GM12878 (cell line): Measurements from ENCODE around the gene SERPINE2. TPM values are rescaled to one million over a fixed set of nuclear protein-coding genes. Genes with fewer than 3 reads are reported as not detected.

Source experiments
- ATAC-seq: fragments of 200-7000 bp; cut with Tn5 transposase; 3 replicates; pipeline ENCODE4 v1.9.1; 2020; ENCODE audit warnings: mild to moderate bottlenecking, moderate library complexity
- BruUV-seq: library from RNA; stranded (reverse); fragments of 400-500 nt; replicated peaks from 2 replicates; lab custom pipeline; 2021; lab: Mats Ljungman, UMichigan
- CTCF ChIA-PET: fragments of 300-600 bp; sonication (Branson Sonifier 250); formaldehyde crosslinking; extraction: SDS; loops from one replicate; lab custom pipeline; 2021; ENCODE audit warnings: inconsistent platforms; lab: Yijun Ruan, JAX
- POLR2A ChIA-PET: fragments of 350-600 bp; formaldehyde crosslinking; extraction: SDS; loops from one replicate; lab custom pipeline; 2021; ENCODE audit warnings: inconsistent platforms; lab: Charles Lee
- RAD21 ChIA-PET: fragments of 300-600 bp; sonication (Branson Sonifier 250); formaldehyde crosslinking; loops from one replicate; lab custom pipeline; 2023; ENCODE audit warnings: antibody characterized with exemption; ENCODE audit not compliant: unreplicated experiment; lab: Charles Lee
- SMC1A ChIA-PET: fragments of 300-600 bp; sonication (Branson Sonifier 250); formaldehyde crosslinking; loops from one replicate; lab custom pipeline; 2023; ENCODE audit not compliant: unreplicated experiment, uncharacterized antibody; lab: Charles Lee
- DNase-seq: peaks from one replicate; pipeline ENCODE4 v3.0.0-alpha.2; 2011; ENCODE audit warnings: low read depth, low spot score
- FAIRE-seq: peaks from 3 replicates; lab custom pipeline; 2011; peaks lifted over from hg19 to GRCh38; lab: Jason Lieb, UNC
- H2AFZ ChIP-seq: 2 replicates; pipeline ENCODE4 v1.6.0; 2011; ENCODE audit warnings: low read depth, low read length, control low read depth; ENCODE audit not compliant: control insufficient read depth
- H3K27ac ChIP-seq: 2 replicates; pipeline ENCODE4 v1.5.1; 2011; ENCODE audit warnings: control low read depth; ENCODE audit not compliant: control insufficient read depth, insufficient read depth
- H3K27me3 ChIP-seq, 2 experiments: replicated peaks in 1 of 2; 2 replicates each; pipeline versions ENCODE4 v1.6.0 to v1.6.1; 2011; ENCODE audit warnings: low read length in 1 of 2; ENCODE audit not compliant: control insufficient read depth in 2 of 2, insufficient read depth in 2 of 2
- H3K36me3 ChIP-seq, 2 experiments: 2 replicates each; pipeline ENCODE4 v1.5.1; 2011; ENCODE audit warnings: low read length in 1 of 2; ENCODE audit not compliant: control insufficient read depth in 2 of 2, insufficient read depth in 2 of 2
- H3K4me1 ChIP-seq: 2 replicates; pipeline ENCODE4 v1.6.1; 2011; ENCODE audit warnings: mild to moderate bottlenecking, low read length, moderate library complexity, mixed read lengths; ENCODE audit not compliant: control insufficient read depth, insufficient read depth
- H3K4me2 ChIP-seq: 2 replicates; pipeline ENCODE4 v1.6.0; 2011; ENCODE audit warnings: control low read depth; ENCODE audit not compliant: control insufficient read depth, insufficient read depth
- H3K4me3 ChIP-seq: fragments of 200-600 bp; sonication (generic); 2 replicates; pipeline ENCODE4 v1.5.1; 2016
- H3K79me2 ChIP-seq: 2 replicates; pipeline ENCODE4 v1.6.0; 2011; ENCODE audit warnings: low read length; ENCODE audit not compliant: control insufficient read depth, insufficient read depth
- H3K9ac ChIP-seq: 2 replicates; pipeline ENCODE4 v1.8.0; 2011; ENCODE audit warnings: low read length, control low read depth, mixed read lengths; ENCODE audit not compliant: control insufficient read depth, insufficient read depth
- H3K9me3 ChIP-seq: replicated peaks from 3 replicates; pipeline ENCODE4 v1.5.1; 2011; ENCODE audit warnings: mild to moderate bottlenecking, low read length; ENCODE audit not compliant: control insufficient read depth, insufficient read depth
- H4K20me1 ChIP-seq: 2 replicates; pipeline ENCODE4 v1.6.0; 2011; ENCODE audit not compliant: control insufficient read depth, insufficient read depth
- BCLAF1 ChIP-seq: fragments of 450-650 bp; IDR thresholded peaks from 2 replicates; pipeline ENCODE4 v1.6.1; 2017; ENCODE audit warnings: antibody characterized with exemption, mild to moderate bottlenecking, moderate library complexity
- BRCA1 ChIP-seq: IDR thresholded peaks from 2 replicates; pipeline ENCODE4 v1.6.1; 2011; ENCODE audit warnings: low read depth, low read length, improper control_type of control experiment
- CUX1 ChIP-seq: IDR thresholded peaks from 2 replicates; pipeline ENCODE4 v1.6.1; 2012; ENCODE audit warnings: improper control_type of control experiment, low read depth, low read length; ENCODE audit not compliant: insufficient replicate concordance
- FOXM1 ChIP-seq: IDR thresholded peaks from 2 replicates; pipeline ENCODE4 v1.6.1; 2012; ENCODE audit warnings: low read depth, mild to moderate bottlenecking, inconsistent platforms, low read length, moderate library complexity
- GATAD2B ChIP-seq: fragments of 450-650 bp; conservative IDR thresholded peaks from 2 replicates; pipeline ENCODE4 v1.6.1; 2017; ENCODE audit warnings: low read depth, mild to moderate bottlenecking, moderate library complexity
- JUND ChIP-seq: IDR thresholded peaks from 2 replicates; pipeline ENCODE4 v1.6.1; 2012; ENCODE audit warnings: low read depth, mild to moderate bottlenecking, low read length, improper control_type of control experiment, moderate library complexity
- NR2C1 ChIP-seq: fragments of 450-650 bp; IDR thresholded peaks from 2 replicates; pipeline ENCODE4 v1.6.1; 2017; ENCODE audit warnings: antibody characterized with exemption, mild to moderate bottlenecking, moderate library complexity
- POLR2AphosphoS2 ChIP-seq: IDR thresholded peaks from 2 replicates; pipeline ENCODE4 v1.6.1; 2011; ENCODE audit warnings: low read depth, mild to moderate bottlenecking, low read length, improper control_type of control experiment, moderate library complexity
- RFX5 ChIP-seq: IDR thresholded peaks from 2 replicates; pipeline ENCODE4 v1.6.1; 2011; ENCODE audit warnings: low read depth, low read length, improper control_type of control experiment
- SMAD5 ChIP-seq: IDR thresholded peaks from 2 replicates; pipeline ENCODE4 v1.6.1; 2016; ENCODE audit warnings: antibody characterized with exemption, low read depth
- WRNIP1 ChIP-seq: IDR thresholded peaks from 2 replicates; pipeline ENCODE4 v1.6.1; 2011; ENCODE audit warnings: low read depth, low read length, improper control_type of control experiment, borderline replicate concordance
- ZNF274 ChIP-seq: IDR thresholded peaks from one replicate; pipeline ENCODE4 v1.8.0; 2011; ENCODE audit not compliant: insufficient read length, insufficient read depth
- ZNF592 ChIP-seq: fragments of 450-650 bp; IDR thresholded peaks from 2 replicates; pipeline ENCODE4 v1.6.1; 2017; ENCODE audit warnings: mild to moderate bottlenecking, moderate library complexity
- WGBS: methylation state at CpG from one replicate; pipeline ENCODE4 v1.1.6; 2016; ENCODE audit warnings: low lambda C conversion rate; ENCODE audit not compliant: insufficient replicate concordance, insufficient coverage; ENCODE audit errors: missing lambda C conversion rate; 5-methylcytosine and 5-hydroxymethylcytosine counted together
- in situ Hi-C: fragments of 300-500 bp; cut with MboI; formaldehyde crosslinking; loops from 9 replicates; pipeline ENCODE4 v1.14.3; 2018; ENCODE audit warnings: mixed read lengths
- intact Hi-C: fragments of 100-400 bp; cut with micrococcal nuclease; formaldehyde crosslinking; loops from one replicate; pipeline ENCODE4 v1.14.2; 2022; ENCODE audit not compliant: unreplicated experiment
- polyA plus RNA-seq, 11 experiments: library from polyadenylated mRNA; depleted of rRNA in 4 of 11; unstranded in 6 of 11; stranded (reverse) in 5 of 11; fragments of >200 nt; fragmentation: Nextera tagmentation in 4 of 11; fragmentation: Illumina TruSeq in 1 of 11; extraction: Ambion mirVana in 4 of 11; extraction: Trizol in 1 of 11; gene quantifications; 1 replicate in 1 of 11; 2 replicates in 10 of 11; pipeline versions ENCODE4 v1.2.1 to v1.2.3, GENCODE V29; 2011 to 2016; ENCODE audit warnings: inconsistent platforms in 2 of 11, missing spikeins in 2 of 11, low read depth in 1 of 11
- total RNA-seq, 4 experiments: library from RNA; depleted of rRNA in 3 of 4; stranded (reverse); fragments of >200 nt in 3 of 4; fragmentation: Illumina TruSeq in 1 of 4; extraction: Trizol in 1 of 4; gene quantifications; 2 replicates each; pipeline versions ENCODE4 v1.2.1 to v1.2.3, GENCODE V29; 2013 to 2021

The SERPINE2 gene
- total and polyA plus RNA-seq, 10 of the 15 experiments (the other 5 are each of a cell fraction or from before 2014, with no cell fraction given), result 0.18 to 1.7 (median 0.39) TPM

GRCh38 chr2:224029876-224030275 is 9.2 kb downstream of the SERPINE2 start:
- Histone ChIP-seq H3K27me3 (peaks cover 0 to 2% of the 10 kb centered on the region in 2 experiments; a peak in 2 of 4 replicates), H3K36me3 (no peaks in the 10 kb centered on the region), H3K4me3 (no peak overlapping the region), H3K27ac (no peak overlapping the region), H3K4me1 (no peaks in the 10 kb centered on the region; the same call in 1 of the 2 replicates), H2AFZ (no peak overlapping the region), H3K79me2 (no peaks in the 10 kb centered on the region), H3K4me2 (no peak overlapping the region), H3K9ac (no peak overlapping the region), H3K9me3 (no peaks in the 10 kb centered on the region; the same call in 2 of the 3 replicates), H4K20me1 (no peaks in the 10 kb centered on the region)
- ATAC-seq, result no peak
- ChIA-PET SMC1A (no interaction called here), POLR2A (no interaction called here), CTCF (no interaction called here), RAD21 (no interaction called here)
- no TSS peak for BruUV-seq
- intact Hi-C loops (no loop called here), in situ Hi-C loops (no loop called here)
- 38% methylated on average over 6 of the region's 6 CpGs for WGBS
- FAIRE-seq, result no peak
- no peak for DNase-seq
- TF ChIP-seq WRNIP1 (no peak), JUND (no peak), BRCA1 (no peak), ZNF592 (no peak), SMAD5 (no peak), BCLAF1 (no peak), NR2C1 (no peak), GATAD2B (no peak), POLR2AphosphoS2 (no peak), CUX1 (no peak), ZNF274 (no peak), RFX5 (no peak), FOXM1 (no peak)
